Inflammatory macrophage treated with lipopolysaccharide for 1 hour (primary cell): ENCODE measurements around the gene LEP.
A peak's percentile ranks its signal among the peaks of the same experiment; 100 is the strongest.

Experiments used
- DNase-seq, 2 donors: peaks; one replicate each; pipeline ENCODE4 v3.0.0-alpha.2; 2020 to 2022

Gene LEP

GRCh38 chr7:128251337-128251736 is 10.3 kb downstream of the LEP start:
- DNase-seq = no peak

DNA sequence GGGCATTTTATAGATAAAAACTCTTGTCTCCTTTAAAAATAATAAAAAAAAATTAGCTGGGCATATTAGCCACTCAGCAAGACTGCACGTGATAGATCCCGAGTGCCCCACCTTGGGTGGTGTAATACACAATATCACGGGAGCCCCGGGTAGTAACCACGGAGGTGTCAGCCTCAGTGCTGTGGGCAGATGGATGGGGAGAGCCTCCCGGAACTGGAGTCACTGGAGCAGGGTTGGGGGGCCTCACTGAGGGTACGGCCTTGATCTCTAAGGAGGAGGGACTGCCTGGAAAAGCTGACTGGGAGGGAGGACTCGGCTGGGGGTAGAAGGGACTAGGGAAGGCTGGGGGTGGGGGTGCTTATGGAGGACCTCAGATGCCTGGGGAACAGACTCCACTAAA is 12.6 kb downstream of the LEP start:
- DNase-seq = no peak

DNA sequence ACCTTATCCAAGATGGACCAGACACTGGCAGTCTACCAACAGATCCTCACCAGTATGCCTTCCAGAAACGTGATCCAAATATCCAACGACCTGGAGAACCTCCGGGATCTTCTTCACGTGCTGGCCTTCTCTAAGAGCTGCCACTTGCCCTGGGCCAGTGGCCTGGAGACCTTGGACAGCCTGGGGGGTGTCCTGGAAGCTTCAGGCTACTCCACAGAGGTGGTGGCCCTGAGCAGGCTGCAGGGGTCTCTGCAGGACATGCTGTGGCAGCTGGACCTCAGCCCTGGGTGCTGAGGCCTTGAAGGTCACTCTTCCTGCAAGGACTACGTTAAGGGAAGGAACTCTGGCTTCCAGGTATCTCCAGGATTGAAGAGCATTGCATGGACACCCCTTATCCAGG is 13.4 kb downstream of the LEP start:
- no peak for DNase-seq

DNA sequence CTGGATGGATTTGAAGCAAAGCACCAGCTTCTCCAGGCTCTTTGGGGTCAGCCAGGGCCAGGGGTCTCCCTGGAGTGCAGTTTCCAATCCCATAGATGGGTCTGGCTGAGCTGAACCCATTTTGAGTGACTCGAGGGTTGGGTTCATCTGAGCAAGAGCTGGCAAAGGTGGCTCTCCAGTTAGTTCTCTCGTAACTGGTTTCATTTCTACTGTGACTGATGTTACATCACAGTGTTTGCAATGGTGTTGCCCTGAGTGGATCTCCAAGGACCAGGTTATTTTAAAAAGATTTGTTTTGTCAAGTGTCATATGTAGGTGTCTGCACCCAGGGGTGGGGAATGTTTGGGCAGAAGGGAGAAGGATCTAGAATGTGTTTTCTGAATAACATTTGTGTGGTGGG is 14.2 kb downstream of the LEP start:
- DNase-seq = peak in 1 of 2 donors; percentile 19

GRCh38 chr7:128257458-128257857 is 16.4 kb downstream of the LEP start:
- DNase-seq = no peak

DNA sequence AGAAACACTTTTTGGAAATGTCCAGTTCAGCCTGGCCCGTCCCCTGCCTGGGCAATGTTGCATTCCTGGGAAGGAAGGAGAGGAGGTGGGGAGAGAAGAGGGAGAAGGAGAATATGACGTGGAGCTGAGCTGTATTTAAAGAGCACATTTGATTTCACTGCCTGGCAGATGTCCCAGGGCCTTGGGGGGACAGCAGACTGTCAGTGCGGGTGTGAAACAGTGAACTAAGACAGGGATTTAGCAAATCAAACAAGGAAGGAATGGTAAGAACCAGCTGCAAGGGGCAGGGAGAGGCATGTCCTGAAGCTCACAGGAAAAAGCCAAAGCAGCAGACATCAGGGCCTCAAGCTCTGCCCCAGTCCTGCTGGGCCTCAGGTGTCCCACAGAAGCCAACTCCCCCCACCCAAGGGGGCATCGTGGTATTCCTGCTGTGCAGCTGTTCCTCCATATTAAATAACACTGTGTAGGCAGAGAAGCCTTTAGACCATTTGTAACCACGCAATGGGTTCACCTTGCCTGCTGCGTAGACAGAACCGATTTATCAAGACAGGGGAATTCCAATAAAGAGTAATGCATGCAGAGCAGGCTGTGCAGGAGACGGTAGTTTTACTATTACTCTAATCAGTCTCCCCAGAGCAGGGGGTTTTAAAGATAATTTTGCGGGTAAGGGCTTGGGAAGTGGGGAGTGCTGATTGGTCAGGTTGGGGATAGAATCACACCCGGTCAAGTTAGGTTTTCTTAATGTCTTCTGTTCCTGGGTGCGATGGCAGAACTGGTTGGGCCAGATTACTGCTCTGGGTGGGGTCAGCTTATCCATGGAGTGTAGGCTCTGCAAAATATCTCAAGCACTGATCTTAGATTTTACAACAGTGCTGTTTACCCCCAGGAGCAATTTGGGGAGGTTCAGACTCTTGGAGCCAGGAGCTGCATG is 18.3 kb downstream of the LEP start:
- no peak for DNase-seq

GRCh38 chr7:128260069-128260795 is 19.2 kb downstream of the LEP start:
- DNase-seq = no peak

DNA sequence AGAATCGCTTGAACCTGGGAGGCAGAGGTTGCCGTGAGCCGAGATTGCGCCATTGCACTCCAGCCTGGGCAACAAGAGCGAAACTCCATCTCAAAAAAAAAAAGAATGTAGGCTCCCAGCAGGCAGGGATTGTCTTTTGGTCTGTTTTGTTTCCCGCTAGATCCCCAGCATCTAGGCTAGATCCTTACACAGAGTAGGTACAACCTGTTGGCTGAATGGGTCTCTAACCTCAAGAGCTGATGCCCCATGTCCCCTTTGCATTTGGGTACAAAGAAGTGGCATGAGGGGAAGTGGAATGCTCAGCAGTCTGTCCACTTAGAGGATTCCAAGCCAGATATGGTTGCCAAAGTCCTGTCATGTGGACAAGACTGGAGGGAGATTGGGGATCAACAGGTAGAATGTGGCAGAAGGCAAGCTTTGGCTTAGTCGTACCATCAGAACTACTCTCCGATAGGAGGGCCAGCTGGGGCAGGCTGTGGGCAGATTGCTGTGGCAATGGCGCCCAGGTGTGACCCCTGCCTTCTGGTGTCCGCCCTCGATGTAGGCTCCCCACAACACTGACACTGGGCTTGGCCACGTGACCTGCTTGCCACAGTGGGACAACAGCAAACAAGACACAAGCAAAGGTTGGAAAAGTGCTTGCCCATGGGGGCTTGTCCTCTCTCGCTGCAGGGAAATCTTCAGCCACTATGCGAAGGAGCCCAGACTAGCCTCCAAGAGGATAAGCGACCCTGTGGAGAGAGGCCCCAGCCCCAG is 21.4 kb downstream of the LEP start:
- no peak for DNase-seq

DNA sequence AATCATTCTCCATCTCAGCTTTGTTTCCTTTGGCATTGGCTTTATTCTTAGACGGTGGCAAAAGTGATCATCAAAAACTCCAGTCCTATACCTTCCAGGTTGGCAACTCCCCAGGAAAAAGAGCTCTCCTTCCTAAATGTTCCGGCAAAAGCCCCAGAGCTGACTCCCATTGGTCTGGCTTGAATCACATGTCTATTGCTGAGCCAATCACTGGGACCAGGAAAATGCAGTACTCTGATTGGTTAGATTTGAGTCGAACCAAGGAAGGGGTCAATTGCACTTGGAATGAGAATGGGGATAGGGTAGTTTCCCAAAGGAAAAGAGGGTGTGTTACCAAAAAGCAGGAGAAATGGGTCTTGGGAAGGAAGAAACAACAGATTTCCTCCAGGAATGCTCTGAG is 22.3 kb downstream of the LEP start:
- no peak for DNase-seq

DNA sequence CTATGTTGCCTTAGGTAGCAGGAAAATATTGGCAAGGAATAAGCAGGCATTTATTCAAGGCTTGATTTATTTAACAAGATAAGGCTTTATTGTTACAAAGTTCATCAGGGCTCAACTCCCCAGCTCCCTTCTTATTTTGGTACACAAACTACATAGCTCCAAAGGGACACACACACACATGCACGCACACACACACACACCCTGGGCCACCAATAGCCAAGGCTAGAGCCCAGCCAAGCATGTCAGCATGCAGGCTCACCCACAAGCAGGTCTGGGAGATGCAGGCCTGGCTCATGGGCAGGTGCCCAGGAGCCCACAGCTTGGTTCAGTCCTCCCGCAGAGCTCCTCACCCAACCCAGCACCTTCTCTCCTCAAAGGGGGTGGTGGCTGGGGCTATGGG is 23.4 kb downstream of the LEP start:
- no peak for DNase-seq

GRCh38 chr7:128265156-128265905 is 24.3 kb downstream of the LEP start:
- DNase-seq = no peak

DNA sequence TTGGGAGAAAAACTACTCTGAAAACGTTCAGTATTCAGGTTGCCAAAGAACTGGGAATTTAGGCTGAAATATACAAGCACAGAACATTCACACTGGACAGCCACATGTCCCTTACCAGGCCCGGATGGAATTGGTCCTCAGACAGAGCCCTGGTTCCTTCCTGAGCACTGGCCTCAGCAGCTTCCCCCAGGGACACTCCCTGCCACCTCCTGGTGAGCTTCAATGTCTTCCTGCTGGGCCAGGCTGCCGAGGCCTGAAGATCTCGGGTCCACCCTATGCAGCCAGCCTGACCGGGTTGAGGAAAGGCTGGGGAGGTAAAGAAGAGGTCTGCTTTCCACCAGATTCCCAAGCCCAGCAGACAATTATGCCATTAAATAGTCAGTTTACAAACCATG is 24.8 kb downstream of the LEP start:
- no peak for DNase-seq

GRCh38 chr7:128266529-128266882 is 25.4 kb downstream of the LEP start:
- no peak for DNase-seq

DNA sequence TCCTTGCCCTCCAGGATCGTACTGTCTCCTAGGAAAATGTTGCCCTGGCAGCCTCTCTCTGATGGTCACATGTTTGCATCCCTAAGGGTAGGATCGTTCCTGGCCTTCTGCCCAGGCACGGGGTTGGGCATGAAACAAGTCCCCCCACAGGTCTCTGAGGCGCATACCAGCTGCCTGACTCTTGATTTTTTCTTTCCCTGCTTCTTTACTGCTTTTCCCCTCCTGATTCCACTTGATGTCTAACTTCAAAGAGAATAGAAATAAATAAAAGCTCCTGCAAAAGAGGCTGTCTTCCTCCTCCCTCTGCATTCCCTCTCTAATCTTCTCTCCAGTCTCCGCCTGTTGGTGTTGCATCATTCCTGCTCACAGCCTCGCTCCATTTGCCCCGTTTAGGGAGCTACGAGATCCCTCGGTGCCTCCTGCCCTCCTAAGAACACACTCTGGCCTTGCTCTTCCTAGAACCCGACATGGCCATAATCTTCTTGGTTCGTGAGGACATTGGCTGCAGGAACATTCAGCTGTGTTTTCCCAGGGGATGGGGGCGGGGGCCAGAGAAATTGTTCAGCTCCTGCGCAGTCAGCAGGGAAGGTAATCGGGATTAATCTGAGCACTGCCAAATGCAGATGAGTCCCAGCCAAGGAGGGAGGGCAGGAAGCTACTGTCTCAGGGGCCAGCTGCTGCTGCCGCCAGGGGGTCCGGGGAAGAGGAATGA is 26.0 kb downstream of the LEP start:
- DNase-seq = no peak

DNA sequence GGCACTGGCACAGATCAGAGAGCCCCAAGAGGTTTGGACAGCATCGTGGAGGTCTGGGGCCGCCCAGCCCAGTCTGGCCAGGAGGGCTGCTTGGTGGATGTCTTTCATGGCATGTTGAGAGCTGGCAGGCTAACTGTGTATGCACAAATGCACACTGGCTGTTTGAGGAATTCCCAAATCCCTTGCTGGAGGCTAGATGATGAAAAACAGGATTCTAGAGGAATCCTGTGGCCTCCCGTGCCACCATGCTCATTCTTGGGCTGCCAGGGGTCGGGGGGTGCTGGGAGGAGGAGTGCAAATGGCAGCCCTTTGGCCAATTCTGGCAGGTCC is 26.5 kb downstream of the LEP start:
- no peak for DNase-seq

DNA sequence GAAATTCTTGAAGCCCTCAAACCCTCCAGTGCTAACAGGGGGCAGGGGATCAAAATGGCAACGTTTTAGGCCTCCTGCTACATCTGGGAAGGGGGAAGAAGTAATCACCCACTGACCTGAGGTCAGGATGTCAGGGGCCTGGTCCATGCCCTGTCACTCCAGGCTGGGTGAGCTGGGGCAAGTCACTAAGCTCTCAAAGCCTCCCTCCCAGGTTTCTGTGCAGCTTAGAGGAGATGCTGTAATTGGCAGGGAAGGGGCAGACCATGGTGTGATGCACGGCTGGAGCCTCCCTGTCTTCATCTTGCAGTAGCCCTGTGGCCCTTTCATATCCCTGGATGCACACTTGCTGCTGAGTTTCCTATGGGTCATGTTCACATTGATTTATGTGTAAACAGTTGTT is 27.2 kb downstream of the LEP start:
- no peak for DNase-seq

DNA sequence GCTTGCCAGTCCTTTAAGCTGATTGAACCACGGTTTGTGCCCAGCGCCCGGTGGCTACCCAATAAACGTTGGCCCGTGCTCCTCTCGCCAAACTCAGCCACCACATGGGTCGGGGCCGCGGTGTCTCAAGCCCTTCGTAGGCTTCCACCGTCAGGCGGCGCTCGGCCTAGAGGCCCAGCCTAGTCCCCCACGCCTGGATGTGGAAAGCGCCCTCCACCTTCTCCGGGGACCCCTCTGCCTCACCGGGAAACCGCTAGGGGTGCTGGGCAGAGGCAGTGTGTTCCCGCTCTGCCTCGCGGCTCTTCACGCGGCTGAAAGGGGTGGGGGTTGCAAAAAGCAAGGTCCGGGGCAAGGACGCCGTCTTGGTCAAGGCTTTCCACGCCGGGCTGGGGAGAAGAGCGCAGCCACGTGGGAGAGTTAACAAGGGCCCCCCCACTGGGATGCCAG is 29.8 kb downstream of the LEP start:
- DNase-seq = no peak

DNA sequence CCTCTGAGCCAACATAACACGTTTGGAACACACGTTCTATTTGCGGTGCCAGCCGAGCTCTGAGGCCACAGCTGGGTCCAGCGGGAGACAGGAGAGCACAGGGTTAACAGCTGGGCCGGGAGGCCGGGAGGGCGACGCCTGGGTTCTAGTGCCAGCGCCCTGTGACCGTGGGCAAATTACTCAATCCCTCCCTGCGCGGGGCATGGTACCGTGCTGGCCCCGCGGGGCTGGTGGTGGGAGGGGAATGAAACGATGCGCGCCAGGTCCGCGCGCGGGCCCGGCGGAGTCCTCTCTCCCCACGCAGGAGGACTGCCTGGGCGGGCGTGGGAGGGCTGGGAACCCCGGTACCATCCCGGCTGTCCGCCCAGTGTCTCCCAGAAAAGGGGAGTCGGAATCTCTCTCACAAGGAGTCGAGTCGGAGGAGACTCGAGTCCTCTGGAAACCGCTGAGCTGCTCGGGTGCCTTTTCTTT is 30.4 kb downstream of the LEP start:
- DNase-seq = no peak

- no peak for DNase-seq
Measured at GRCh38 chr7:128271942-128272481, 30.9 kb downstream of the LEP start.

DNA sequence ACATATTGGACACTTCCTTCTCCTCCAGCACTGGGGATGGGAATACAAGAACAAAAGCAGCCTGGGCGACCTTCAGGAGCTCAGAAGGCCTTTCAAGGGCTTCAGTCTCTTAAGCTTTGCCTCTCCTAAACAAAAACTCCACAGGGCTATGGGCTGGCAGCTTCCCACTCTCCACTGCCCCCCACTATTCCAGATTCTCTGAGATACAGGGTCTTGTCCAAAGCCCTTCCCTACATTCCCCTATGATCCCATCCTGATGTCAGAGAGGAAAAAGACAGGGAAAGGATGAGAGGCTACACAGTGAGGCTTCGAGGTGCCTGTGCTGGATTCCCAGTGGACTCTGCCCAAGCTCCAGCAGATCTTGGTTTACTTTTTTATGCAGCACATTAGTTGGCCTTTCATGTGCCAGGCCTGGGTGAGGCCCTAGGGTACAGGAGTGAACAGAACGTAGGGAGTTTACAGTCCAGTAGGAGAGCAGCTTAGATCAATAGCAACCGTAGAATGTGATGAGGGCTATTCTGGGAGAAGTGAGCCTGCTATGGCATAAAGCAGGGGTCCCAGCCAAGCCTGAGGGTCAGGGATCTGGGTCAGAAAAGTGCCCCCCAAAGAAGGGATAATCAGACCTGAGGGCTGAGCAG is 33.3 kb downstream of the LEP start:
- DNase-seq = no peak

DNA sequence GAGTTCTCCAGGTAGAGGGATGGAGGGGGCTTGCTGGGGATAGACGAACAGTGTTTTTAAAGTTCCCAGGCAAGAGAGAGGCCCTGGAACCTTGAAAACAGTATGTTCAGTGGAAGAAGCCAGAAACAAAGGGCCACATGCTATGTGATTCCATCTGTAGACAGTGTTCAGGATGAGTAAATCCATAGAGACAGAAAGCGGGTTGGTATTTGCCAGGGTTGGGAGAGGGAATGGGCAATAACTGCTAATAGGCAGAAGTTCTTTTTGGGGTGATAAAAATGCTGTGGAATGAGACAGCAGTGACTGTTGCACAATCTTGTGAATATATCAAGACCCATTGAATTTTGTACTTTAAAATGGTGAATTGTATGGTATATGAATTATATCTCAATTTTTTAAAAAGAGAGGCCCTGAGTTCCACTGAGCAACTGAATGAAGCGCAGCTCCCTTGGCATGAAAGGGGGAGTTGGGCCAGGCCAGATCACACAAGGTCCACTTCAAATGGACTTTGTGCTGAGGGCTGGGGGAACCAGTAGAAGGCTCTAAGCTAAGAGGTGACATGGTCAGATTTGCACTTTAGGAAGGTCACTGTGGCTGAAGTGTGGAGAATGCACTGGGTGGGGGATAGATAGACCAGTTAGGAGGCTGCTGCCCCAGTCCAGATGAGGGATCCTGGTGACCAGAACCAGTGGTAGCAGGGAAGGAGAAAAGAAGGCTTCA is 34.0 kb downstream of the LEP start:
- DNase-seq = no peak
